ENCODE measurements around the gene PRICKLE1. TPM values are rescaled to one million over a fixed set of nuclear protein-coding genes. Genes with fewer than 3 reads are reported as not detected.

PRICKLE1 gene
- total and polyA plus RNA-seq, 2 experiments from 2014 or later, result 7.7 to 51.7 TPM

GRCh38 chr12:42446761-42447160 is 142.8 kb downstream of the PRICKLE1 start:
- Mint-ChIP-seq H3K4me3 (no peak overlapping the region), H3K4me1 (peaks cover 55% of the 10 kb centered on the region)

More at GRCh38 chr12:42446761-42447160, 142.8 kb downstream of the PRICKLE1 start:
- Mint-ChIP-seq H3K27me3 (ENCODE audit: insufficient read depth, low read depth, poor library complexity) (peaks cover 4% of the 10 kb centered on the region), H3K36me3 (ENCODE audit: low read depth) (peaks cover 62% of the 10 kb centered on the region), H3K9me3 (peaks cover 10% of the 10 kb centered on the region; the same call in 2 of the 3 replicates), H3K27ac (no peak overlapping the region)
- no peak overlapping the region for H2AFZ ChIP-seq
- ATAC-seq, result peak; percentile 63
- peak; percentile 39 for DNase-seq (ENCODE audit: low spot score)
- H3K4me1 ChIP-seq (ENCODE audit: insufficient read depth), result peaks cover 52% of the 10 kb centered on the region
- H3K9me2 ChIP-seq (ENCODE audit: insufficient read depth), result peaks cover 4% of the 10 kb centered on the region; the same call in 1 of the 2 replicates
- no peak overlapping the region for H3K4me3 ChIP-seq
- H3F3A ChIP-seq (replicated peaks; ENCODE audit: low read depth), result 0 out of 2 replicates have a peak, but pooled peaks cover 5% of the 10 kb centered on the region
- no peak overlapping the region for H3K27ac ChIP-seq (ENCODE audit: low read depth)
- no peak for TF ChIP-seq JUNB (IDR thresholded peaks at IDR 0.05; ENCODE audit: unreplicated experiment)
- TF ChIP-seq POLR2AphosphoS5 (IDR thresholded peaks at IDR 0.05; ENCODE audit: low read depth), result no peak
- no peak for TF ChIP-seq NANOG (IDR thresholded peaks at IDR 0.05; ENCODE audit: borderline replicate concordance)
- no peak for TF ChIP-seq CTCF (conservative IDR thresholded peaks at IDR 0.05; ENCODE audit: low read depth in 2 of 2)
- TF ChIP-seq ZNF331 (CRISPR knock-in tag; IDR thresholded peaks at IDR 0.05; ENCODE audit: low read depth), result no peak
- TF ChIP-seq ZNF462 (CRISPR knock-in tag; IDR thresholded peaks at IDR 0.05), result no peak
- TF ChIP-seq EZH2 (IDR thresholded peaks at IDR 0.05; ENCODE audit: low read depth, unreplicated experiment), result no peak
- no peak for TF ChIP-seq REST (IDR thresholded peaks at IDR 0.05; ENCODE audit: unreplicated experiment)
- no peak for TF ChIP-seq ETS1 (IDR thresholded peaks at IDR 0.05)
- no peak for TF ChIP-seq CREB1 (CRISPR knock-in tag; IDR thresholded peaks at IDR 0.05; ENCODE audit: low read depth)
- TF ChIP-seq EZH2phosphoT487 (IDR thresholded peaks at IDR 0.05; ENCODE audit: unreplicated experiment), result no peak
- no peak for TF ChIP-seq STAT1 (IDR thresholded peaks at IDR 0.05; ENCODE audit: unreplicated experiment)
- no peak for TF ChIP-seq ZNF114 (CRISPR knock-in tag; IDR thresholded peaks at IDR 0.05)
- 0 out of 2 replicates have a peak overlapping the region, but pooled peaks have one; percentile 7 for H3K4me2 ChIP-seq
- H3K79me2 ChIP-seq (replicated peaks; ENCODE audit: insufficient read depth), result no peaks in the 10 kb centered on the region
- no peaks in the 10 kb centered on the region for H4K20me1 ChIP-seq (replicated peaks; ENCODE audit: insufficient read depth)
- H3K27me3 ChIP-seq (ENCODE audit: insufficient read depth), result no peaks in the 10 kb centered on the region
- H3K36me3 ChIP-seq (ENCODE audit: insufficient read depth), result no peaks in the 10 kb centered on the region
